NCI-H128 (cell line): ENCODE data around the gene PAX8.

Source experiments
- DNase-seq: peaks from one replicate; lab custom pipeline; 2025; ENCODE audit not compliant: unreplicated experiment; lab: John Stamatoyannopoulos, UW

Gene PAX8

DNA sequence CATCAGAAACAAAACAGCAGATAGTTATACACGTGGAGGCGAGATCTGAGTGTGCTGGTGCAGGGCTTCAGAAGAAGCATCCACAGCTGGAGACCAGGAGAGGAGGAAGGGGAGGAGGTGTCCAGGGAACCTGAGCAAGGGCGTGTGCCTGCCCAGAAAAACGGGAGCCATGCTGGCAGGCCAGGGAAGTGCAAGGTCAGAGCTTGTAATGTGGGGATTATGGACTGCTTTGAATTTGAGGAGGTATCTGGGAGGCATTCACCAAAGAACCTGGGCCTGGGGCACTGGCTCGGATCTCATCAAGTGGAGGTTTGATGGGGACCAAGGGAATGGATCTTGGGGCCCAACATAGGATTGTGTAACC, 92.3 kb downstream of the PAX8 start:
- no peak for DNase-seq

DNA sequence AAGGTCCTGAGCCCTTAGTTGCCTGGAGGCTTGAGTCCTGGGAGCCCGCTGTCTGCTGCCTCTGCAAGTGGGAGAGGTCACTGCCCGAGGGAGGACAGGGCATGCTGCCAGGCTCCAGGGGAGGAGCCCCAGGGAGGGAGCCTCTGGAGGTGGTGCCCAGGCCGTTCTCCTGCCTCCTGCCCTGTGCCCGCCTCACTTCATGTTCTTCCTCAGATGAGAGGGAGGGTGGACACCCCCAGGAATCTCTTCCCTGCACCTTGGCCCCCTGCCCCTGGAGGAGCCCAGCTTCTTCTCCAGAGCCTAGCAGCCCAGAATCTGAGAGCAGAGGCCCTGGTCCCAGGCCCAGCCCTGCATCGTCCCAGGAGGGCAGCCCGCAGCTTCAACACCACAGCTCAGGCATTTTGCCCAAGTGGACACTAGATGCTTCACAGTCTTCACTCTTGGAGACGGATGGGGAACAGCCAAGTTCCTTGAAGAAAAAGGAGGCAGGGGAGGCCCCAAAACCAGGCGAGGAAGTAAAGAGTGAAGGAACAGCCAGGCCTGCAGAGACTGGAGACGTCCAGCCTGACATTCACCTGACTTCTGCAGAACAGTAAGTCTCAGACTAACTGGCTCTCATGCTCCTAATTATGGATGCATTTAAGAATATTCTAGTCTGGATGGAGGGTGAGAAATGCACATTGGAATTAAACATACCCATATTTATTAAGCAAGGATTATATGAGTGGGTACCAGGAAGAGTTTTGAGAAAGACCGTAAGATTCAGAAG, 92.9 kb downstream of the PAX8 start:
- DNase-seq, result no peak

DNA sequence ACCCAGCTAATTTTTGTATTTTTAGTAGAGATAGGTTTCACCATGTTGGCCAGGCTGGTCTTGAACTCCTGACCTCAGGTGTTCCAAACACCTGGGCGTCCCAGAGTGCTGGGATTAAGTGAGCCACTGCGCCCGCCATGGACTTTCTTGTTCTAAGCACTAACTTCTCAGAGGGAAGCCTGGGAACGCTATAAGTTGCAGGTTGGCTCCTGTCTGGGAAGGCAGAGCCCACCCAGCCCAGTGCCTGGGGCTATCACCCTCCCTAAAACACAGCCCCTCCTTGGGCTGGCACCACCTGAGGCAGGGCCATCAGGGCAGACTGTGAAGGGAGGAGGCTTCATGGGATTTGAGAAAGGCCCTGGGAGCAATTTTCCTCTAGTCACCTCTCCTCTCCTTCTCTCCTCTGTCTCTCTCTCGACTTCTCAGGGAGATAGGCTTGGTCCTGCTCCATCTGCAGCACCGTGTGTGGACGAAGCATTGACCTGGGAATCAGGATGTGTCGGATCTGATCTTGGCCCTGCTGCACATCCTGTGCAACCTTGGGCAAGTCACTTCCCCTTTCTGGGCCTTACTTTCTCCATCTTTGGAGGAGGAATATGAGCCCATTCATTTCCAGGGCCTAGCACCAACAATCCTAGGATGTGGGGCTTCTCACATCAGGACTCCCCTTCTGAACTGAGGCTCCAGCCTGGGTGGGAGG, 94.0 kb downstream of the PAX8 start:
- DNase-seq, result no peak

DNA sequence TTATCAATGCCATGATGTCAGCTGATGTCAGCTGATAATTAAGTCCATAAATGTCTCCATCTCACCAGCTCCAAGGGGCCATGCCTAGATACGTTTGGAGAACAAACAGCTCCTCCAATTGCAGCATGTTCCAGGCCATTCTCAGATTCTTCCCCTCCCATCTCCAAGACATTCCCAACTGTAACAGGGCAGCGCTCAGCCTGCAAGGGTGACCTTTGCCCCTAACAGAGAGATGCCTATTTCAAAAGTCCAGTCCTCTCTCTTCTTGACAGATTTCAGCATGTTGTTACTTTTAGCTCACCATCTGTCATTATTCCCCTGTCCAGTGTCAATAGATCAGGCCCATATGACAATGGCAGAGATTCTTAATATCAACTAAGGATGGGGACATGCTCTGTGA, 95.0 kb downstream of the PAX8 start:
- no peak for DNase-seq

DNA sequence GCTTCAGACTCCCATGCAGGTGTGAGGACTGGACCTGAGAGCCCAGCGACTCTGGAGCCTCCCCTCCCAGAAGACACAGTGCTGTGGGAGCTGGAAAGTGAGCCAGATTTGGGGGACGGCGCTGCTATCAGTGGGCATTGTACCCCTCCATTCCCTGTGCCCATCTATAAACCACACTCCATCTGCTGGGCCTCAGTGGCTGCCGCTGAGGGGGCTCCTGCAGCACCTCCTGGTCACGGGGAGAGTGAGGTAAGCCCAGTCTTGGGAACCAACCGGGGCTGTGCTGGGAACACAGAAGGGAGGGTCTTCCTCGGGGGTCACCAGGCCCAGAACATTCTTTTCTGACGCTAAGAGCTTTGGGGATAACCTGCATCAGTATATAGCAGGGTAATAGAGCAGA, 95.5 kb downstream of the PAX8 start:
- DNase-seq, result no peak

DNA sequence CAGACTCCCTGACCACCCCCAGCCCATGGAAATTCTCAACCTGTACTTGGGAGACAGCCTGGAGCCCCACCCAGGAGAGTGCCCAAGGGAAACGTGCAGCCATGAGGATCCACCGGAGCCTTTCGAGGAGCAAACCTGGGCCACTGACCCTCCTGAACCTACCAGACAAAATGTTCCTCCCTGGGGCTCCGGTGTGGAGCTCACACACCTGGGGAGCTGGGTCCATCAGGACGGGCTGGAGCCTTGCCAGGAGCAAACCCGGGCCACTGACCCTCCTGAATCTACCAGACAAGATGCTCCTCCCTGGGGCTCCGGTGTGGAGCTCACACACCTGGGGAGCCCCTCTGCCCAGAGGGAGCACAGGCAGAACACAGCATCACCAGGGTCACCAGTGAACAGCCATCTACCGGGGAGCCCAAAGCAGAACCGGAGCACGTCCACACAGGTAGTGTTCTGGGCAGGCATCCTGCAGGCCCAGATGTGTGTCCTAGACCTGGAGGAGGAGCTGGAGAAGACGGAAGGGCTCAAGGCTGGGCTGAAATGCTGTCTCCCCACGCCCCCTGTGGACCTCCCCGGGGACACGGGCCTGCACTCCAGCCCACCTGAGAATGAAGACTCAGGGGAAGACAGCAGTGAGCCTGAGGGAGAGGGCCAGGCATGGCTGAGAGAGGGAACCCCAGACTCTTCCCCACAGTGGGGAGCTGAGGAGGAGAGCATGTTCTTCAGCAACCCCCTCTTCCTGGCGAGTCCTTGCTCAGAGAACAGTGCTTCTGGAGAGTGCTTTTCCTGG, 96.1 kb downstream of the PAX8 start:
- no peak for DNase-seq

DNA sequence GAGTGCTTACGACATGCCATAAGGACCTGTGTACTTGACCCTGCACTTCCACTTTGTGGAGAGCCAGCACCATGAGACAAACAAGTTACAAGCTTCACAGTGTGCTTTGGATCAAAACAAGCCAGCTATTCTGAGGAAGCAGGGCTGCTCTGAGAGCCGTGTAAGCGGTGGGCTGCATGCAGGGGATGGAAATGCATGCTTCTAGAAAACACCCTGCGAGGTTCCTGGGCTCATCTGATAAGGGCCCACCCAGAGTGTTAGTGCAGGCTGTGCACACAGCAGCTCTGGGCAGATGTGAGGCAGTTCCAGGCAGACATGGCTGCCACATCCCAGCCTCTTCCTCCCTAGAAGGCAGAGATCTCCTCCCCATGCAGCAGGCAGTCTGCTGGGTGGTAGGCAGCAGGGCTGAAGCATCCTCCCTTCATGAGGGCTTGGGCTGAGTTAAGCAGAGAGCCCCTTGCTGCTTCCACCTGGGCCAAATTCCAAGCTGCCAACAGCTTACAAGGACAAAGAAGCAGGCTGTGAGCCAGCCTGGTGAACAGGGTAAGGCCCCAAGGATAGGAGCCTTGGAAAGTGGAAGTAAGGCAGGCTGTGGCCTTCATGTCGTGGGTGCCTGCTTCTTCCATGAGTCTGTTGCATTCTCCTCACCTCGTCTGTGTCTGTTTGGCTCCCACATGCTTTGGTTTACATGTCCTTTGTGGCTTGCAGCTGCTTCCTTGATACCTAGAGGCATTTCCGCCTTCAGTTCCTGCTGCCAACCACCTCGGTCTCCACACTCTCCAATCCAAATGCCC, 97.3 kb downstream of the PAX8 start:
- DNase-seq, result no peak

DNA sequence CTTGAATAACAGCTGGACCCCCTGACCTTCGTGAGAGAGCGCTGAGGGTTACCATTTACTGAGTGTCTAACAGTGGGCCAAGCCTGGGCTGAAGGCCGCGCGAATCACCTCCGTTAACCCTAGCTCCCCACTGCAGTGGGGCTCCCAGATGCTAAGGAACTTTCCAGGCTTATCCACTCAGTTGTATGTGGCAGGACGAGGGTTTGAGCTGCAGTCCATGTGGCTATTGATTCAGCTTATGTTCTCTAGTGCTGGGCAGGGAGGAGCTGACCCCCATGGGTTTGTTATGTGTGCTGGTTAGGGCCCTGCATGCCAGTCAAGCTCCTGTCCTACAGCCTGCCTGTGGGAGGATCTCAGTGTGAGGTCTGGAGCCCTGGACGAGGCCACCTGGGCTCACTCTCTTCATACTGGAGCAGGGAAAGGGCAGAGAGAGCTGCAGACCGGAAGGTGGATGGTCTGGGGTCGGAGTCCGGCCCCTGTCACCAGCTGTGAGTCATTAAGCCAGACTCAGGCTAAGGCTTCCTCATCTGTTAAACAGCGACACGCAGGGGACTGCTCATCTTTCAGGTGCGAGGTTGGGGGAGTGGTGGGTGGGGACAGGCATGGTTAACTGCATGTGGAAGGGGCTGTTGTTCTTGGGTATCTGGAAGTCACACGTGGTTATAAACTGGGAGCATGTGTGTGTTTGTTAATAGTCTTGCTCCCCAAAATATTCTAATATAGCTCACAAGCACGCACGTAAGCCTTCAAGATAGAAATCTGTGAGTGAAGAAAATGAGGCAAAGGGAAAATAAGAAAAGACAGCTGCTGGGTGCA, 98.4 kb downstream of the PAX8 start:
- DNase-seq, result no peak

DNA sequence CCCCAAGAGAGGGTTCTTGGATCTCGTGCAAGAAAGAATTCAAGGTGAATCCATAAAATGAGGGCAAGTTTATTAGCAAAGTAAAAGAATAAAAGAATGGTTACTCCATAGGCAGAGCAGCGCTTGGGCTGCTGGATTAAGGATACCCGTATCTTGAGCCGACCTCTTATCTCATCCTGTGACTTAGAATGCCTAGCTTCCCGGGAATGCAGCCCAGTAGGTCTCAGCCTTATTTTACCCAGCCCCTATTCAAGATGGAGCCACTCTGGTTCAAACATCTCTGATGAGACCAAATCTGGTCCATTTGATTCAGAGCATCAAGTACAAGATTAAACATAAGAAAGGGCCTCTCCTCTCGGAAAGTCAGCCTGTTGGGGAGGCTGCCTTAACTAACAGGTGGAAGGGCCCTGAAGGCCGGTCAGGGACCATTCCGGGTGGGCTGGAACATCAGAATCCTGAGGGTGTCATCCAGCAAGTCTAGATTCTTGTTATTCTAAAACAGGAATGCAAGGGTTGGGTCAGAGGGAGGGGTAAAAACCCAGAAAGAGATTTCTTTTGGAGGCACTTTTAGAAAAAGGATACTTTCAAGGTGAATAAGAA, 99.2 kb downstream of the PAX8 start:
- DNase-seq, result no peak

DNA sequence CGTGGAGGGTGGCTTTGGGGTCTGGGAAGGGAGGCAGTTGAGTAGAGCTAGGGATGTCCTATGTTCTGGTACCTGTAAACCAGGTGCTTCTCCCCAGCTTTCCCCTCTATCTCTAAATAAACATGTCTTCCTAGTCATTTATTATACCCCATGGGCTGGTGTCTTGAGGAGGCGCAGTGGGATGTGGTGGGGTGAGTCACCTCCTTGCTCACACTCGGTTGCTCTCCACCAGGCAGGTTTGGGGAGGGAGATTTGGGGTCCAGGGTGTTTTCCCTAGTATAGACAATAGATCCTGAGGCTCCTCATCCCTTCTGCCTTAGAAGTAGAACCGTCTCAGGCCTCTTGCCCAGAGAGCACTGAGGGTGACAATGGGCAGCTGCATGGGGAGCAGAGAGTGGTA, 99.8 kb downstream of the PAX8 start:
- DNase-seq, result no peak

DNA sequence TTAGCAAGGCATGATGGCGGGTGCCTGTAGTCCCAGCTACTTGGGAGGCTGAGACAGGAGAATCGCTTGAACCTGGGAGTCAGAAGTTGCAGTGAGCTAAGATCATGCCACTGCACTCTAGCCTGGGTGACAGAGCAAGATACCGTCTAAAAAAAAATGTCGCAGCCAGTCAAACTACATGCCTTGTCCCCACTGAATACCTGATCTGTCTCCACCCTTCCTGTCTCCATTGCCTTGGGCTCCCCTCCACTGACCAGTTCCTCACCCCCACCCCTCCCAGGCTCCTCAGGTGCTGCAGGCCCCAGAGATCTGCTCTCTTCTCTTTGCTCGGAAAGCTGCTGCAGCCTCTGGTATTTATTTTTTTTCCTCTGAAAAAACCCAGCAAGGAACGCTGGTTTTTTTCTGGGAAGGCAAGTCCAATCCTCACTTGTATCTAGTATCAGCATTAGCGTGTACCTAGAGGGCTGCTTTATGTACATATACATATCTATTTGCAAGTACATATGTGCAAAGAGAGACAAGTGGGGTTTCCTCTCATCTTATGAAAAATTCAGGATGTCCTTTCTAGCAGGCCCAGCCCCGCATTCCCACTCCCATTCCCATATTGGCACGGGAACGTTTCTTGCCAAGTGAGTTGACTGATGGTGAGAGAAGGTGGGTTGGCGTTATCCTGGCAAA, 100.5 kb downstream of the PAX8 start:
- no peak for DNase-seq

DNA sequence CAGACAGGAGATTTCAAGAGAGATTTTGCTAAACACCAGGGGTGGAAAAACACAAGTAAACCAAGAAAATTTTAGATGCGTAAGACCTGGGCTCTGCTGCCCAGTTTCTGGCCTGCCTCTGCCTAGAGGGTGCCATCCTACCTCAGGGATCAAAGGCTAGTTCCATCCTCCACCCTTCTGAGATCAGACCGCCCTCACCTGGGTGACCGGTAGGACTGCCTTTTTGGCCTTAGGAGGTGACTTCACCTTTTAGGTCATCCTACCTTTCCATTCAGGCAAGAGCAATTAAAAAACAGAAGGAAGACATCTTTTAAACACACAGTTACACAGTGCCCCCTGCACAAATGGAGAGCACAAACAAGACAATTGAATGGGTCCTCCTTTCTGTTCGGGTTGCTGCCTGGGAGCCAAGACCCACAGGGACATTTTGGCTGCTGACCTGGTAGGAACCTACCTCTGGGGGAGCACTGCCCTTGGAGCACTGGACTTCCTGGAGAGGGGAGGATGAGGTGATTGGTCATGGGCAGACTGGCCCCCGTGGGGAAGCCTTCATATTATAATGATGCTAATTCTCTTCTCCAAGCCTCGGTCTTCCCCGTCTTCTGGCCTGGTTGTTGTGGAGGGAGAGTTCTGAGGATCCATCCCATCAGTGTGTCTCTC, 101.9 kb downstream of the PAX8 start:
- no peak for DNase-seq

DNA sequence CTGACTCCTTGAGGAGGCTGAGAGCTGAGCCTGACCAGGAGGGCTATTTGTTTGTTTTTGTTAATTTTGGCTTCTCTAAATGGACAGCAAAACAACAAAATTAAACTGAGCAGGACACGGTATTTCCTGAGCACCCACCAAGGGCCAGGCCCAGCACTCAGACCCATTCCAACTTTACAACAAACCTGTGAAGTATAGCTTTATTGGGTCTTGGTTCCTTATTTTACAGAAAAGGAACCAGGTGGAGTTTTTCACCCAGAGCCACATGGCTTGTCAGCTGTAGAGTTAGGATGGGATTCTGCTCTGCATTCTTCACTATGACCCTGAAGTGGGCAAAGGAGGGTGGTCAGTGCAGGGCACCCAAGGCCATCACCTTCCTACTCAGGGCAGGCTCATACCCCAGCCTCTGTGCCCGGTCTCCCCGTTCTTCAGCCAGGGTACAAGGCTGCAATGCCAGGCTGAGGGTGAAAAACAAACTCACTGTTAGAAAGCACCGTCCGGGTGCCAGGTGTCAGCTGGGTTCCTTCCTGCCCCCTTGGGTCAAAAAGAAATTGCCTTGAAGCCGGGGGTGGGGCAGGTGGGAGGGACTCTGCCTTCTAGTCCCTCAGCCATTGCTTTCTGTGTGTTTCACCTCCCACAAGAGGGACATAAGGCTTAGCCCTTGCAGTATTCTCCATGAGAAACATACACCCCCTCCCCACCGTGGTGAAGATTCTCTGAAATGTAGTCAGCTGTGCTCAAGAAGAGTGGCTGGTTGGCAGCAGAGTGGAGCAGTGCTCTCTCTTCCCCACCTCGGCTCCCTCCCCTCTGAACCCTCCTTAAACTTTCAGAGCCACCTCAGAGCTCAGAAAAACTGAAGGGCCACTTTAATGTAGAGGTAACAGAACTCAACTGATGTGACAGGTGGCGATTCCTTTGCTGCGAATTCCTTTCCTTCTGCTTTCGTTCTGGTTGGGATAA, 102.7 kb downstream of the PAX8 start:
- DNase-seq, result no peak

DNA sequence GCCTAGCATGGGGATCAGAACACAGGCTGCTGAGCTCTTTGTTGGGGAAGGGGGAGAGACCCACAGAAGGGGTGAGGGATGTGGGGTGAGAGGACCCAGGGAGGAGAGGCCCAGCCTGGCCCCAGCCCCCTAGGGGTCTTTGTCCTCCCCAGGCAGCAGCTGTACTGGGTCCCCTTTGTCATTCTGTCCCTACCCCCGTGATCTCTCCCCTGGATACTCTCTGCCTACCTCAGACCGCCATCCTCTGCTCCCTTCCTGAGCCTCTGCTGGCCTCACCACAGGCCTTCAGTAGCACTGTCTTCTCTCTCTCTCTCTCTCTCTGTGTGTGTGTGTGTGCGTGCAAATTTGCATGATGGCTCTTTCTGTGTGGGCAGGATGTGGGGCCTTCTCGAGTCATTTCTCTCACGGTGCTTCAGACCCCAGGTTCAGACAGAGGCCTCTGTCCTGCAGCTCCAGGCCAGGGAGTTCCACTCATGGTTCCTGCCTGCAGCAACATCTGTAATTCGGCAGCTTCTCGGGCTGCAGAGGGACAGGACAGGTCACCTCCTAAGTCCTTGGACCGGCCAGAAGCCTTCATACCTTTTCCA, 103.6 kb downstream of the PAX8 start:
- DNase-seq, result no peak

DNA sequence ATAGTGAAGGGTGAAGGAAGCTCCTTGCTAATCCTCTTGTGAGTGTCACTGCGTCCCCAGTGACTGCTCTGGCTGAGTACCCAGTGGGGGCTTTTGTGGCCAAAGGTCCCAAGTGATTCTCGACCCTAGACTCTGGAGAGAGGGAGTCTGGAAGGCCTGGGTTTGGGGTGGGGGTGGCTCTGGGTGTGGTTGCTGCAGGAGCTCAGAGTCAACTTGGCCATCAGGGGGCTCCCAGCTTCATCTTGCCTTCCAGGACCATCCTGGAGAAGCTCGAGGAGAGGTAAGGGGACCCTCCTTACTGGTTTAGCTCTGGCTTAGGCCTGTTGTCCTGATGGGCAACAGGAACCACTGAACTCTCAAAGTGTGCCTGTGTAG, 104.4 kb downstream of the PAX8 start:
- no peak for DNase-seq

DNA sequence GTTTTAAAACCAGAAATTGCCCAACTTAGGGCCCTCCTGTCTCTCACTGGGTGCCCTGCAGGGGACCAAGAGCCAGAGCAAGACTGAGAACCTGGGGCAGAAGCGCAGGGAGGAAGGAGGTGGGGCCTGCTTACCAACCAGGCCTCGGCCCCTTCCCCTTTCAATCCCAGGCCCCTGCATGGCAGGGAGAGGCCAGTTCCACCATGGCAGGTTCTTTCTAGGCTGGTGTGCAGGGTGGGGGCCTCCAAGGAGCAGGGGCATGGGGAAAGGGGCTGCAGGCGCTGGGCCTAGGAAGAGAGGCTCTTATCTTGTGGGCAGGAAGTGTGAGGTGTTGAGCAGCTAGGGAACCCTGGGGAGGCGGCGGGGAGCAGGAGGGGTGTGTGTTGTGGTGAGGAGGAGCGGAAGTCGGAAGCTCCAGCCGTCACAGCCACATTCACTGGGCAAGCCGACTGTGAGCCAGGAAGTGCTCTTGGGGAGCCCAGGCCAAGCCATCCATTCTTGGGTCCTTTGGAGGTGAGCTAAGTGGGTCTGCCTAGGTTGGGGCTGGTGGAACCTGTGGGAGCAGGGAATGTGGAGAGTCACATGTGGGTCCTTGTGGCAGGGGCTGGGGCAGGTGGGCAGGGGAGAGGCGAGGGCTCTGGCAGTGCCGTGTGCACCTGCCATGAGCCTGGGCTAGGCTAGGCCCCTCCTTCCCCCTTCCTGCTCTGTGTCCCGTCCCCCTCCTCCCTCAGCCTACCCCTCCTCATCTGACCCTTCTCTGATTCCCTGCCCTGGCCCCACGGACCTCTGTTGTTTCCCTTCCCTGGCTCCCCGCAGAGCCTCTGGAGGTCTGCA, 105.0 kb downstream of the PAX8 start, which contains the start of gene PSD4:
TSS of gene PSD4 (plus strand) at position 430 of the 834 bp plus-strand sequence. CDS start 8,486 bp downstream, outside the sequence.
- DNase-seq, result no peak
